HepG2 (cell line): ENCODE data around the gene TMEM139. TPM values are rescaled to one million over a fixed set of nuclear protein-coding genes. Genes with fewer than 3 reads are reported as not detected.

Experiments used
- ATAC-seq: fragments of 200-7000 bp; cut with Tn5 transposase; 3 replicates; pipeline ENCODE4 v1.9.1; 2020; ENCODE audit warnings: mild to moderate bottlenecking, moderate library complexity
- BruUV-seq: library from RNA; stranded (reverse); fragments of 400-500 nt; replicated peaks from 2 replicates; lab custom pipeline; 2021; lab: Mats Ljungman, UMichigan
- CTCF ChIA-PET: fragments of 300-600 bp; formaldehyde crosslinking; extraction: SDS; loops from one replicate; lab custom pipeline; 2021; ENCODE audit warnings: low total read pairs, inconsistent platforms, low intra/inter-chr PET ratio; lab: Yijun Ruan, JAX
- POLR2A ChIA-PET: fragments of 350-600 bp; sonication (Branson Sonifier 250); formaldehyde crosslinking; loops from one replicate; lab custom pipeline; 2020; ENCODE audit warnings: antibody characterized with exemption, inconsistent platforms; lab: Yijun Ruan, JAX
- DNase-seq: peaks from one replicate; pipeline ENCODE4 v3.0.0-alpha.2; 2015; ENCODE audit warnings: low spot score
- FAIRE-seq: peaks from 3 replicates; lab custom pipeline; 2011; peaks lifted over from hg19 to GRCh38; lab: Jason Lieb, UNC
- H2AFZ ChIP-seq: one replicate; pipeline ENCODE4 v1.6.1; 2011; ENCODE audit warnings: low read length, inconsistent platforms
- H3K27ac ChIP-seq: fragments of 300-600 bp; 3 replicates; pipeline ENCODE4 v1.8.0; 2011; ENCODE audit warnings: mixed run types, mild to moderate bottlenecking, mixed read lengths, low read length, inconsistent platforms; ENCODE audit not compliant: insufficient read depth; ENCODE audit errors: extremely low read length
- H3K27me3 ChIP-seq, 2 experiments: fragments of 200-600 bp in 1 of 2; 2 replicates in 1 of 2; 3 replicates in 1 of 2; pipeline versions ENCODE4 v1.6.0 to v1.8.0; 2011; ENCODE audit warnings: low read length in 2 of 2, mild to moderate bottlenecking in 2 of 2, moderate library complexity in 2 of 2, inconsistent platforms in 1 of 2; ENCODE audit not compliant: insufficient read depth in 2 of 2, control insufficient read depth in 1 of 2
- H3K36me3 ChIP-seq, 2 experiments: fragments of 200-600 bp in 1 of 2; replicated peaks in 1 of 2; 2 replicates in 1 of 2; 3 replicates in 1 of 2; pipeline versions ENCODE4 v1.5.1 to v1.8.0; 2011; ENCODE audit warnings: low read length in 2 of 2, inconsistent platforms in 1 of 2; ENCODE audit not compliant: insufficient read depth in 2 of 2, control insufficient read depth in 1 of 2
- H3K4me1 ChIP-seq: 2 replicates; pipeline ENCODE4 v1.5.1; 2012; ENCODE audit warnings: low read length, inconsistent platforms; ENCODE audit not compliant: insufficient read depth
- H3K4me2 ChIP-seq: 2 replicates; pipeline ENCODE4 v1.6.0; 2011; ENCODE audit warnings: low read depth, low read length, inconsistent platforms
- H3K4me3 ChIP-seq, 3 experiments: fragments of 200-600 bp in 1 of 3; sonication (generic), shearing (Covaris generic) in 1 of 3; replicated peaks in 1 of 3; 2 replicates each; pipeline ENCODE4 v1.5.1; 2011 to 2016; ENCODE audit warnings: low read length in 3 of 3, inconsistent platforms in 2 of 3, low read depth in 2 of 3, mild to moderate bottlenecking in 2 of 3, control low read depth in 1 of 3, mixed read lengths in 1 of 3; ENCODE audit not compliant: insufficient read depth in 1 of 3
- H3K79me2 ChIP-seq: one replicate; pipeline ENCODE4 v1.6.1; 2011; ENCODE audit warnings: low read length, inconsistent platforms; ENCODE audit not compliant: insufficient read depth
- H3K9ac ChIP-seq: 2 replicates; pipeline ENCODE4 v1.6.0; 2011; ENCODE audit warnings: mild to moderate bottlenecking, low read depth, low read length, inconsistent platforms; ENCODE audit not compliant: insufficient read depth
- H3K9me3 ChIP-seq: 2 replicates; pipeline ENCODE4 v1.5.1; 2012; ENCODE audit warnings: mild to moderate bottlenecking, low read length
- H4K20me1 ChIP-seq: 2 replicates; pipeline ENCODE4 v1.6.0; 2011; ENCODE audit warnings: inconsistent platforms, mild to moderate bottlenecking, low read length, moderate library complexity; ENCODE audit not compliant: insufficient read depth
- DPF2 ChIP-seq: sonication (generic); formaldehyde crosslinking; IDR thresholded peaks from 2 replicates; pipeline ENCODE4 v1.4.0; 2020; ENCODE audit warnings: mild to moderate bottlenecking, low read depth, missing genetic modification reagents, borderline replicate concordance
- HIVEP1 ChIP-seq: sonication (generic); formaldehyde crosslinking; IDR thresholded peaks from 2 replicates; pipeline ENCODE4 v1.4.0; 2020; ENCODE audit warnings: mild to moderate bottlenecking, missing genetic modification reagents
- MLLT10 ChIP-seq: sonication (generic); formaldehyde crosslinking; IDR thresholded peaks from 2 replicates; pipeline ENCODE4 v1.4.0; 2020; ENCODE audit warnings: missing genetic modification reagents
- MTF1 ChIP-seq: sonication (generic); formaldehyde crosslinking; IDR thresholded peaks from 2 replicates; pipeline ENCODE4 v1.5.0; 2020; ENCODE audit warnings: missing genetic modification reagents
- NFRKB ChIP-seq: fragments of 450-650 bp; IDR thresholded peaks from 2 replicates; pipeline ENCODE4 v1.6.1; 2017
- PITX1 ChIP-seq: sonication (generic); formaldehyde crosslinking; IDR thresholded peaks from 2 replicates; pipeline ENCODE4 v1.5.1; 2020; ENCODE audit warnings: mild to moderate bottlenecking, missing genetic modification reagents
- ZNF251 ChIP-seq: sonication (generic); formaldehyde crosslinking; IDR thresholded peaks from 2 replicates; pipeline ENCODE4 v1.9.0; 2021; ENCODE audit warnings: mild to moderate bottlenecking, missing genetic modification reagents
- ZNF460 ChIP-seq: sonication (generic); formaldehyde crosslinking; IDR thresholded peaks from 2 replicates; pipeline ENCODE4 v1.5.1; 2020; ENCODE audit warnings: missing genetic modification reagents, mild to moderate bottlenecking, borderline replicate concordance
- ZNF776 ChIP-seq: sonication (generic); formaldehyde crosslinking; IDR thresholded peaks from 2 replicates; pipeline ENCODE4 v1.4.0; 2020; ENCODE audit warnings: mild to moderate bottlenecking, missing genetic modification reagents
- WGBS: methylation state at CpG from one replicate; pipeline ENCODE4 v1.1.6; 2017; ENCODE audit warnings: low lambda C conversion rate; 5-methylcytosine and 5-hydroxymethylcytosine counted together
- in situ Hi-C: cut with HindIII; loops from 2 replicates; pipeline ENCODE4 v1.10.0; 2017; ENCODE audit warnings: low pct_unique_long_range_greater_than_20kb; ENCODE audit not compliant: extremely low pct_ligation_motif_present
- intact Hi-C: fragments of 100-400 bp; cut with micrococcal nuclease; formaldehyde crosslinking; loops from one replicate; pipeline ENCODE4 v1.10.0; 2022; ENCODE audit not compliant: unreplicated experiment
- polyA plus RNA-seq, 8 experiments: library from polyadenylated mRNA; depleted of rRNA in 3 of 8; stranded (reverse) in 7 of 8; unstranded in 1 of 8; fragments of >200 nt; fragmentation: Illumina TruSeq in 4 of 8; extraction: Trizol in 4 of 8; gene quantifications; 2 replicates each; pipeline versions ENCODE4 v1.2.1 to v1.2.3, GENCODE V29; 2011 to 2016; ENCODE audit warnings: low read depth in 4 of 8, missing spikeins in 1 of 8, mixed read lengths in 1 of 8; ENCODE audit not compliant: insufficient read depth in 1 of 8
- total RNA-seq, 5 experiments: library from RNA; depleted of rRNA; stranded (reverse); fragments of >200 nt; fragmentation: Illumina TruSeq; extraction: Trizol; gene quantifications; 2 replicates each; pipeline ENCODE4 v1.2.3, GENCODE V29; 2016; ENCODE audit warnings: low read depth in 1 of 5
- TF ChIP-seq, protein P1 (sequence below): sonication (generic); formaldehyde crosslinking; IDR thresholded peaks from 2 replicates; pipeline ENCODE4 v1.4.0; 2020; ENCODE audit warnings: mild to moderate bottlenecking, missing genetic modification reagents
- TF ChIP-seq, protein P2 (sequence below): IDR thresholded peaks from 2 replicates; pipeline ENCODE4 v1.6.1; 2012; ENCODE audit warnings: low read depth, low read length, improper control_type of control experiment
- TF ChIP-seq, protein P3 (sequence below): sonication (generic); formaldehyde crosslinking; IDR thresholded peaks from 2 replicates; pipeline ENCODE4 v1.4.0; 2020; ENCODE audit warnings: missing genetic modification reagents, borderline replicate concordance
- TF ChIP-seq, protein P4 (sequence below): sonication (generic); formaldehyde crosslinking; IDR thresholded peaks from 2 replicates; pipeline ENCODE4 v1.5.0; 2020; ENCODE audit warnings: missing genetic modification reagents
- TF ChIP-seq, protein P5 (sequence below): IDR thresholded peaks from 2 replicates; pipeline ENCODE4 v1.6.1; 2016; ENCODE audit warnings: mild to moderate bottlenecking, missing biosample characterization, missing genetic modification reagents
- TF ChIP-seq, protein P6 (sequence below): IDR thresholded peaks from 2 replicates; pipeline ENCODE4 v1.6.1; 2016; ENCODE audit warnings: low read depth, borderline replicate concordance

TMEM139 gene
- total and polyA plus RNA-seq, 2 of the 13 experiments (the other 11 are each of a cell fraction or from before 2014, with no cell fraction given) = 7.9 to 14.0 TPM

DNA sequence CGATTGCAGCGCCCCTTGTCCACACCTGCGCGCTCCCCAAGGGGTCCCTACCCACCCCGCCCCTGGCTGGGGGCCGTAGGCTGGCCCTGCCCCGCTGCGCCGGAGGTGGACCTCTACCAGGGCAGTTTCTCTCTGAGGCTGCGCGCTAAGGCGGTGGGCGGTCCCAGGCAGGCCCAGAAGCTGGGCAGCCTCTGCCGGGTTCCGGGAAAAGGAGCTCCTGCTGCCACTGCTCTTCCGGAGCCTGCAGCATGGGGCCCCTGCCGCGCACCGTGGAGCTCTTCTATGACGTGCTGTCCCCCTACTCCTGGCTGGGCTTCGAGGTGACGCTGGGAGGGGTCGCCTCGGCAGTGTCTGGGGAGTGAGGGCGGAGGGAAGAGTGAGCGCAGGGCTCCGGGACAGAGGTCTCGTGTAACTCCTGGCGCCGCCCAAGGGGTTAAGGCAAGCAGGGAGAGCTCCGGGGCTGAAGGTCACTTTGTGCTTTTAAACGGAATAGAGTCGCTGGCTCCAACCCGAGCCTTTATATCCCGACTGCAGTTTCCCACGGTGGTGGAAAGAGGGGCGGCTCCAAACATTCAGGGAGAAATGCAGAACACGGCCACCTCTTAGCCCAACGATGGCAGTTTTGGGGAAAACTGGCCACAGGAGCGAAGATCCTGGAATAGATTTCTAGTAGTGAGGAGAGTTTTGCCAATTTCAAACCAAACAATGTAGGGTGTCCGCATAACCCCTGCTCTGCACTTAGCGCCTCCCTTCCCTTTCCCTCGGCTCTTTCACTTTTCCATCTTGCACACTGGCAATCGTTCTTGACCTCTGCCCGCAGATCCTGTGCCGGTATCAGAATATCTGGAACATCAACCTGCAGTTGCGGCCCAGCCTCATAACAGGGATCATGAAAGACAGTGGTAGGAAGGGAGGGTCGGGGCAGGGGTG lies 21.2 kb upstream of the TMEM139 start, which contains the start of gene GSTK1:
Gene GSTK1 (plus strand): TSS at position 176 of the 930 bp plus-strand sequence. CDS start 73 bp downstream, at position 249.
- ChIA-PET POLR2A (interaction anchor here (0.6 to 3.6 kb wide), 20 partner anchors 9 to 252 kb away, joined by 3 to 44 read pairs (median 5); partner anchors contain the start of gene CASP2), CTCF (no interaction called here)
- Histone ChIP-seq H3K9ac (peak within 1 kb of the TSS; percentile 88), H3K4me1 (peaks cover 41% of the 10 kb centered on the region), H3K4me3 (peak within 1 kb of the TSS; percentile 80 to 94 (median 94)), H4K20me1 (no peaks in the 10 kb centered on the region), H3K27me3 (no peaks in the 10 kb centered on the region; a peak in 1 of 5 replicates), H3K27ac (peak within 1 kb of the TSS; percentile 92), H3K9me3 (no peaks in the 10 kb centered on the region), H3K4me2 (peak within 1 kb of the TSS; percentile 77), H3K36me3 (peaks cover 4 to 12% of the 10 kb centered on the region in 2 experiments; a peak in 4 of 5 replicates), H3K79me2 (peaks cover 12% of the 10 kb centered on the region), H2AFZ (peak within 1 kb of the TSS; percentile 65)
- in situ Hi-C loops (no loop called here), intact Hi-C loops (loop anchor here (2.0 kb wide), 3 partner anchors 15 to 21 kb away; partner anchors contain the start of gene TMEM139)
- ATAC-seq = peak; percentile 99
- TSS peak; percentile 67 for BruUV-seq
- 1% methylated on average over 24 of the region's 48 CpGs for WGBS
- peak; percentile 66 for DNase-seq
- FAIRE-seq = peak; percentile 59
- TF ChIP-seq, protein P1, sequence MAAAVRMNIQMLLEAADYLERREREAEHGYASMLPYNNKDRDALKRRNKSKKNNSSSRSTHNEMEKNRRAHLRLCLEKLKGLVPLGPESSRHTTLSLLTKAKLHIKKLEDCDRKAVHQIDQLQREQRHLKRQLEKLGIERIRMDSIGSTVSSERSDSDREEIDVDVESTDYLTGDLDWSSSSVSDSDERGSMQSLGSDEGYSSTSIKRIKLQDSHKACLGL (CRISPR knock-in tag) = peak; percentile 86
- TF ChIP-seq DPF2 (CRISPR knock-in tag) (no peak), HIVEP1 (CRISPR knock-in tag) (peak; percentile 66), MTF1 (no peak), ZNF251 (no peak), ZNF460 (CRISPR knock-in tag) (no peak; the same call in 1 of the 2 replicates), ZNF776 (CRISPR knock-in tag) (peak; percentile 32; the same call in 1 of the 2 replicates), PITX1 (no peak; the same call in 1 of the 2 replicates), NFRKB (no peak), MLLT10 (CRISPR knock-in tag) (no peak)
- TF ChIP-seq, protein P2, sequence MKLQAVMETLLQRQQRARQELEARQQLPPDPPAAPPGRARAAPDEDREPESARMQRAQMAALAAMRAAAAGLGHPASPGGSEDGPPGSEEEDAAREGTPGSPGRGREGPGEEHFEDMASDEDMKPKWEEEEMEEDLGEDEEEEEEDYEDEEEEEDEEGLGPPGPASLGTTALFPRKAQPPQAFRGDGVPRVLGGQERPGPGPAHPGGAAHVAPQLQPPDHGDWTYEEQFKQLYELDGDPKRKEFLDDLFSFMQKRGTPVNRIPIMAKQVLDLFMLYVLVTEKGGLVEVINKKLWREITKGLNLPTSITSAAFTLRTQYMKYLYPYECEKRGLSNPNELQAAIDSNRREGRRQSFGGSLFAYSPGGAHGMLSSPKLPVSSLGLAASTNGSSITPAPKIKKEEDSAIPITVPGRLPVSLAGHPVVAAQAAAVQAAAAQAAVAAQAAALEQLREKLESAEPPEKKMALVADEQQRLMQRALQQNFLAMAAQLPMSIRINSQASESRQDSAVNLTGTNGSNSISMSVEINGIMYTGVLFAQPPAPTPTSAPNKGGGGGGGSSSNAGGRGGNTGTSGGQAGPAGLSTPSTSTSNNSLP = no peak
- TF ChIP-seq, protein P3, sequence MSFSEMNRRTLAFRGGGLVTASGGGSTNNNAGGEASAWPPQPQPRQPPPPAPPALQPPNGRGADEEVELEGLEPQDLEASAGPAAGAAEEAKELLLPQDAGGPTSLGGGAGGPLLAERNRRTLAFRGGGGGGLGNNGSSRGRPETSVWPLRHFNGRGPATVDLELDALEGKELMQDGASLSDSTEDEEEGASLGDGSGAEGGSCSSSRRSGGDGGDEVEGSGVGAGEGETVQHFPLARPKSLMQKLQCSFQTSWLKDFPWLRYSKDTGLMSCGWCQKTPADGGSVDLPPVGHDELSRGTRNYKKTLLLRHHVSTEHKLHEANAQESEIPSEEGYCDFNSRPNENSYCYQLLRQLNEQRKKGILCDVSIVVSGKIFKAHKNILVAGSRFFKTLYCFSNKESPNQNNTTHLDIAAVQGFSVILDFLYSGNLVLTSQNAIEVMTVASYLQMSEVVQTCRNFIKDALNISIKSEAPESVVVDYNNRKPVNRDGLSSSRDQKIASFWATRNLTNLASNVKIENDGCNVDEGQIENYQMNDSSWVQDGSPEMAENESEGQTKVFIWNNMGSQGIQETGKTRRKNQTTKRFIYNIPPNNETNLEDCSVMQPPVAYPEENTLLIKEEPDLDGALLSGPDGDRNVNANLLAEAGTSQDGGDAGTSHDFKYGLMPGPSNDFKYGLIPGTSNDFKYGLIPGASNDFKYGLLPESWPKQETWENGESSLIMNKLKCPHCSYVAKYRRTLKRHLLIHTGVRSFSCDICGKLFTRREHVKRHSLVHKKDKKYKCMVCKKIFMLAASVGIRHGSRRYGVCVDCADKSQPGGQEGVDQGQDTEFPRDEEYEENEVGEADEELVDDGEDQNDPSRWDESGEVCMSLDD (CRISPR knock-in tag) = peak; percentile 78; the same call in 1 of the 2 replicates
- TF ChIP-seq, protein P4, sequence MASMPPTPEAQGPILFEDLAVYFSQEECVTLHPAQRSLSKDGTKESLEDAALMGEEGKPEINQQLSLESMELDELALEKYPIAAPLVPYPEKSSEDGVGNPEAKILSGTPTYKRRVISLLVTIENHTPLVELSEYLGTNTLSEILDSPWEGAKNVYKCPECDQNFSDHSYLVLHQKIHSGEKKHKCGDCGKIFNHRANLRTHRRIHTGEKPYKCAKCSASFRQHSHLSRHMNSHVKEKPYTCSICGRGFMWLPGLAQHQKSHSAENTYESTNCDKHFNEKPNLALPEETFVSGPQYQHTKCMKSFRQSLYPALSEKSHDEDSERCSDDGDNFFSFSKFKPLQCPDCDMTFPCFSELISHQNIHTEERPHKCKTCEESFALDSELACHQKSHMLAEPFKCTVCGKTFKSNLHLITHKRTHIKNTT = no peak
- TF ChIP-seq, protein P5, sequence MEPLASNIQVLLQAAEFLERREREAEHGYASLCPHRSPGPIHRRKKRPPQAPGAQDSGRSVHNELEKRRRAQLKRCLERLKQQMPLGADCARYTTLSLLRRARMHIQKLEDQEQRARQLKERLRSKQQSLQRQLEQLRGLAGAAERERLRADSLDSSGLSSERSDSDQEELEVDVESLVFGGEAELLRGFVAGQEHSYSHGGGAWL (CRISPR knock-in tag) = peak; percentile 78; the same call in 1 of the 2 replicates
- TF ChIP-seq, protein P6, sequence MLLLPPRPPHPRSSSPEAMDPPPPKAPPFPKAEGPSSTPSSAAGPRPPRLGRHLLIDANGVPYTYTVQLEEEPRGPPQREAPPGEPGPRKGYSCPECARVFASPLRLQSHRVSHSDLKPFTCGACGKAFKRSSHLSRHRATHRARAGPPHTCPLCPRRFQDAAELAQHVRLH (CRISPR knock-in tag) = peak; percentile 81
